GM18907 (cell line): ENCODE results near the gene EML4.
"Not testable (repeated sequence)": the region's sequence is repeated elsewhere in the genome, so short reads cannot be mapped to it uniquely, and the experiment has no call there.

ENCODE experiments used
- ATAC-seq: cut with Tn5 transposase; IDR thresholded peaks from one replicate; pipeline ENCODE4 v1.9.1; 2021; ENCODE audit warnings: mild to moderate bottlenecking, moderate library complexity; ENCODE audit not compliant: unreplicated experiment

The EML4 gene

GRCh38 chr2:42327125-42327524, 158.0 kb downstream of the EML4 start:
- ATAC-seq: peak; percentile 61

- no peak for ATAC-seq
Observed at GRCh38 chr2:42328148-42328833, 159.1 kb downstream of the EML4 start.

- no peak for ATAC-seq
Observed at GRCh38 chr2:42328923-42329322, 159.8 kb downstream of the EML4 start.

GRCh38 chr2:42329736-42330135, 160.6 kb downstream of the EML4 start:
- ATAC-seq: no peak

GRCh38 chr2:42331569-42332284, 162.6 kb downstream of the EML4 start:
- no peak for ATAC-seq

- ATAC-seq: no peak
Observed at GRCh38 chr2:42332575-42332974, 163.4 kb downstream of the EML4 start.

GRCh38 chr2:42333579-42333978, 164.4 kb downstream of the EML4 start:
- no peak for ATAC-seq

- ATAC-seq: no peak
Observed at GRCh38 chr2:42334220-42334619, 165.1 kb downstream of the EML4 start.

GRCh38 chr2:42334865-42335264, 165.7 kb downstream of the EML4 start:
- not testable (repeated sequence) for ATAC-seq

- no peak for ATAC-seq
Observed at GRCh38 chr2:42335514-42336104, 166.5 kb downstream of the EML4 start.

- no peak for ATAC-seq
Observed at GRCh38 chr2:42336361-42336965, 167.3 kb downstream of the EML4 start.

GRCh38 chr2:42337356-42337820, 168.2 kb downstream of the EML4 start:
- ATAC-seq: no peak

- ATAC-seq: no peak
Observed at GRCh38 chr2:42337846-42338566, 168.9 kb downstream of the EML4 start.

- no peak for ATAC-seq
Observed at GRCh38 chr2:42338567-42339190, 169.5 kb downstream of the EML4 start.

- ATAC-seq: no peak
Observed at GRCh38 chr2:42339191-42339912, 170.2 kb downstream of the EML4 start.

GRCh38 chr2:42340045-42340937, 171.1 kb downstream of the EML4 start:
- ATAC-seq: no peak

- no peak for ATAC-seq
Observed at GRCh38 chr2:42340938-42341636, 171.9 kb downstream of the EML4 start.
